Suprapubic skin (tissue), 4 donors: ENCODE data around the gene ACAT2. TPM values are rescaled to one million over a fixed set of nuclear protein-coding genes. Genes with fewer than 3 reads are reported as not detected.
"Not testable (repeated sequence)": the region's sequence is repeated elsewhere in the genome, so short reads cannot be mapped to it uniquely, and the experiment has no call there.

Experiments
- DNase-seq, 2 donors: peaks; one replicate each; pipeline ENCODE4 v3.0.0-alpha.2; 2019; ENCODE audit warnings: low spot score in 2 of 2
- H3K27ac ChIP-seq: fragments of 200-600 bp; sonication (generic); one replicate; pipeline ENCODE4 v1.5.1; 2019
- H3K27me3 ChIP-seq: fragments of 200-600 bp; sonication (generic); one replicate; pipeline ENCODE4 v1.5.1; 2019
- H3K36me3 ChIP-seq: fragments of 200-600 bp; sonication (generic); one replicate; pipeline ENCODE4 v1.5.1; 2019
- H3K4me1 ChIP-seq: fragments of 200-600 bp; sonication (generic); one replicate; pipeline ENCODE4 v1.5.1; 2019
- H3K4me3 ChIP-seq: fragments of 200-600 bp; sonication (generic); one replicate; pipeline ENCODE4 v1.5.1; 2019; ENCODE audit warnings: mild to moderate bottlenecking
- H3K9me3 ChIP-seq: fragments of 200-600 bp; sonication (generic); one replicate; pipeline ENCODE4 v1.5.1; 2019
- EP300 ChIP-seq: sonication (generic); formaldehyde crosslinking; IDR thresholded peaks from one replicate; pipeline ENCODE4 v1.6.1; 2017; ENCODE audit warnings: antibody characterized with exemption
- POLR2A ChIP-seq, 2 donors: fragments of 450-650 bp; IDR thresholded peaks; one replicate each; pipeline ENCODE4 v1.6.1; 2017; ENCODE audit warnings: antibody characterized with exemption in 2 of 2, mild to moderate bottlenecking in 2 of 2, moderate library complexity in 2 of 2
- POLR2AphosphoS5 ChIP-seq, 3 donors: sonication (generic); formaldehyde crosslinking; IDR thresholded peaks; one replicate each; pipeline ENCODE4 v1.6.1; 2017; ENCODE audit warnings: antibody characterized with exemption in 3 of 3
- WGBS: methylation state at CpG from one replicate; pipeline ENCODE4 v1.1.5; 2018; 5-methylcytosine and 5-hydroxymethylcytosine counted together
- total RNA-seq, 4 donors: library from RNA; depleted of rRNA; stranded (reverse); fragments of >200 nt; gene quantifications; one replicate each; pipeline ENCODE4 v1.1.0, GENCODE V29; 2016
- TF ChIP-seq, protein P1 (sequence below), 2 donors: fragments of 200-600 bp in 1 of 2; fragments of 450-650 bp in 1 of 2; sonication (generic) in 1 of 2; IDR thresholded peaks; one replicate each; pipeline ENCODE4 v1.5.1; 2016 to 2019; ENCODE audit warnings: antibody characterized with exemption in 2 of 2, mild to moderate bottlenecking in 1 of 2, moderate library complexity in 1 of 2

ACAT2 gene
- total RNA-seq, 4 donors from 2014 or later = 7.2 to 23.1 (median 15.6) TPM

DNA sequence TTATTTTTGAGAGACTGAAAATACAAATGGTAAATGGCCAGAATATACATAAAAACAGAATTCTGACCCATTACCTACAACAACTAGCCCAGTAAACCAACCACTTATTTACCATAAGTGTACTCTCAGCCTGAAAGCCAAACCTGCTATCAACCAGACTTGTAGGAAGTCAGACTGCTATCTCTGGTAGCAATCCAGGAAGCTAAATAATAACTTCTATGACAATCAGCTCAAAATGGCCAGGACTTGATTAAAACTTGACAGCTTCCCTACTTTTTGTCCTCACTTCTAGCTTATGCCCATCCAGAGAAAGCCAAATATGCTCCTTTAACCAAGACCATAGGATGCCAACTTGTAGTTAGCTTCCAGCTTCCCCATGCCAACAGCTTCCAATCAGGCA is 39.2 kb upstream of the ACAT2 start:
- TF ChIP-seq EP300 = no peak
- TF ChIP-seq, protein P1, sequence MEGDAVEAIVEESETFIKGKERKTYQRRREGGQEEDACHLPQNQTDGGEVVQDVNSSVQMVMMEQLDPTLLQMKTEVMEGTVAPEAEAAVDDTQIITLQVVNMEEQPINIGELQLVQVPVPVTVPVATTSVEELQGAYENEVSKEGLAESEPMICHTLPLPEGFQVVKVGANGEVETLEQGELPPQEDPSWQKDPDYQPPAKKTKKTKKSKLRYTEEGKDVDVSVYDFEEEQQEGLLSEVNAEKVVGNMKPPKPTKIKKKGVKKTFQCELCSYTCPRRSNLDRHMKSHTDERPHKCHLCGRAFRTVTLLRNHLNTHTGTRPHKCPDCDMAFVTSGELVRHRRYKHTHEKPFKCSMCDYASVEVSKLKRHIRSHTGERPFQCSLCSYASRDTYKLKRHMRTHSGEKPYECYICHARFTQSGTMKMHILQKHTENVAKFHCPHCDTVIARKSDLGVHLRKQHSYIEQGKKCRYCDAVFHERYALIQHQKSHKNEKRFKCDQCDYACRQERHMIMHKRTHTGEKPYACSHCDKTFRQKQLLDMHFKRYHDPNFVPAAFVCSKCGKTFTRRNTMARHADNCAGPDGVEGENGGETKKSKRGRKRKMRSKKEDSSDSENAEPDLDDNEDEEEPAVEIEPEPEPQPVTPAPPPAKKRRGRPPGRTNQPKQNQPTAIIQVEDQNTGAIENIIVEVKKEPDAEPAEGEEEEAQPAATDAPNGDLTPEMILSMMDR (IDR thresholded peaks at IDR 0.05) = no peak
- no peak for TF ChIP-seq POLR2A (IDR thresholded peaks at IDR 0.05)
- Histone ChIP-seq H3K4me1 (peaks cover 35% of the 10 kb centered on the region), H3K27me3 (no peaks in the 10 kb centered on the region), H3K36me3 (no peaks in the 10 kb centered on the region), H3K4me3 (no peak overlapping the region), H3K9me3 (no peaks in the 10 kb centered on the region), H3K27ac (no peak overlapping the region)
- DNase-seq = no peak

DNA sequence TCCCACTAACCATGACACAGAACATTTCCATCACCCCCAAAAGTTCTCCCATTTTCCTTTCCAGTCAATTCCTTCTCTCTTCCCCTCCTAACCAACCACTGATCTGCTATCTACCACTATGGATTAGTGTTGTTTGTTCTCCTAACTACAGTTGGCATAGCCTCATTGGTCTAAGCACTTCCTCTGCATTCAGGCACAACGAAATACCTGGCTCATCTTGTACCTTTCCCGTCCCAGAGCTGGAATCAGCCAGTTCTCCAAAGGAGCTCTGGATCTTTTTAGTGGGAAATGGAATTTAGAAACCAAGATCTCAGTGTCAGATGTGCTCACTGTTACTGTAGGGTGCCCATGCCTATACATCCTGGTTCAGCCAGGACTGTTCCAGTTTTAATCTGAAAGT is 38.6 kb upstream of the ACAT2 start:
- Histone ChIP-seq H3K4me1 (peaks cover 30% of the 10 kb centered on the region), H3K27ac (no peak overlapping the region), H3K27me3 (no peaks in the 10 kb centered on the region), H3K36me3 (no peaks in the 10 kb centered on the region), H3K9me3 (no peaks in the 10 kb centered on the region), H3K4me3 (no peak overlapping the region)
- TF ChIP-seq EP300 = no peak
- TF ChIP-seq, protein P1 (IDR thresholded peaks at IDR 0.05) = no peak
- TF ChIP-seq POLR2AphosphoS5 (IDR thresholded peaks at IDR 0.05) = no peak
- TF ChIP-seq POLR2A (IDR thresholded peaks at IDR 0.05) = no peak
- WGBS = 97% methylated on average over 2 of the region's 2 CpGs
- DNase-seq = no peak

DNA sequence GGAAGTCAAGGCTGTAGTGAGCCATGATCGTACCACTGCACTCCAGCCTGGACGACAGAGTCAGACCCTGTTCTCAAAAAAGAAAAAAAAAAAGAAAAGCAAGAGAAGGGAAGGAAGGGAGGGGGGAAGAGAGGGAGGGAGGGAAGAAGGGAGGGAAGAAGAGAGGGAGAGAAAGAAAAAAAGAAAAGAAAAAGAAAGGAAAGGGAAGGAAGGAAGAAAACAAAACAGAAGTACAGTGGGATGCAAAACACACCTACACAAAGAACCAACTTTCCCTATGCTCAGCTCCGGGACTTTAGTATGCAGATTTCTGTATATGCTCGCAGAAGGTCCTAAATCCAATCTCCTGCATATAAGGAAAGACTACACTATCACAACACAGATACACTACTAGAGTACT is 37.1 kb upstream of the ACAT2 start:
- WGBS = 92% methylated on average over 4 of the region's 4 CpGs
- TF ChIP-seq POLR2A (IDR thresholded peaks at IDR 0.05) (no peak), POLR2AphosphoS5 (IDR thresholded peaks at IDR 0.05) (no peak), EP300 (no peak)
- TF ChIP-seq, protein P1 (IDR thresholded peaks at IDR 0.05) = no peak
- H3K27ac ChIP-seq = no peak overlapping the region

DNA sequence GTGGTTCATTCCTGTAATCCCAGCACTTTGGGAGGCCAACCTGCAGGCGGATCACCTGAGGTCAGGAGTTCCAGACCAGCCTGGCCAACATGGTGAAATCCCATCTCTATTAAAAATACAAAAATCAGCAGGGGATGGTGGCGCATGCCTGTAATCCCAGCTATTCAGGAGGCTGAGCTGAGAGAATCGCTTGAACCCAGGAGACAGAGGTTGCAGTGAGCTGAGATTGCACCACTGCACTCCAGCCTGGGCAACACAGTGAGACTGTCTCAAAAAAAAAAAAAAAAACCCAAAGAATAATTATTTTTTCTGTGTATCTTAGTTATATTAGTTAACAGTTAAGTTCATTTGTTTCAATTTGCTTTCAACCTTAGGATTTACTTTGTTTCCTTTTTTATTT is 36.6 kb upstream of the ACAT2 start:
- DNase-seq, H3K4me3 ChIP-seq, H3K27ac ChIP-seq, H3K9me3 ChIP-seq, H3K27me3 ChIP-seq, H3K36me3 ChIP-seq: not testable (repeated sequence)
- H3K4me1 ChIP-seq = peaks cover 36% of the 10 kb centered on the region
- 92% methylated on average over 3 of the region's 3 CpGs for WGBS

More for the DNA sequence above, 37.1 kb upstream of the ACAT2 start:
- Histone ChIP-seq H3K4me3 (no peak overlapping the region), H3K36me3 (no peaks in the 10 kb centered on the region), H3K4me1 (peaks cover 33% of the 10 kb centered on the region), H3K9me3 (no peaks in the 10 kb centered on the region), H3K27me3 (no peaks in the 10 kb centered on the region)
- DNase-seq = no peak

DNA sequence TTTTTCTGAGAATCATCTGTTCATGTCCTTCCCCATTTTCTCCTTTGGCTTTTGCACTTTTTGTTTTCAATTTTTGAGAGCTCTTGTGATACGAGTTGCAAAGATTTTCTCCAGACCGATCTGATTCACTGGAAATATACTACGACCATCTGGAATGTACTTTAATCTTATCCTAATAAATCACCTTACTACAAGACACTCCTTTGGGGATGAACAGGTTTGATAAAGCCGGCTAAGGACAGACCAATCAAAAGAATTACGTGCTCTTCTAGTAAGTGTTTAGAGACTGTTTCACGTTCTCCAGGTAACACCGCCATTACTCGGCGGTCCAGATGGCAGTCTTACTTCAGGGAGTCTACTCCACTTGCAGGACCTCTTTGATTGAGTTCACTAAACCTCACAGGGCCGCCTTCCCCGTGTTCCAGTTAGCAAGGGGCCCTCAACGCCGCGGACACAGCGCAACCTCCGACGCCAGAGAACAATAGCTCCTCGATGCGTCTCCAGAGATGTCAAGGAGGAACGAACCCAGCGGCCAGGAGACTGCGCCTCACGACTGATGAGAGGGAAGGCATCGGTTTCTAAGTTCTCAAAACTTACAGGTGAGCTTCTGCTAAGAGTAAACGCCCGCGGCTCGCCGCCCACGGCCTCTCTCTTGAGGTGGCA is 35.5 kb upstream of the ACAT2 start:
- H3K4me1 ChIP-seq = peaks cover 46% of the 10 kb centered on the region
- TF ChIP-seq EP300 (no peak), POLR2AphosphoS5 (IDR thresholded peaks at IDR 0.05) (no peak), POLR2A (IDR thresholded peaks at IDR 0.05) (no peak)
- TF ChIP-seq, protein P1 (IDR thresholded peaks at IDR 0.05) = no peak
- no peak for DNase-seq

More for the DNA sequence above, 35.5 kb upstream of the ACAT2 start:
- Histone ChIP-seq H3K36me3 (no peaks in the 10 kb centered on the region), H3K9me3 (no peaks in the 10 kb centered on the region), H3K4me3 (peak overlapping the region; percentile 93), H3K27ac (peak overlapping the region; percentile 100), H3K27me3 (no peaks in the 10 kb centered on the region)
- 2% methylated on average over 23 of the region's 30 CpGs for WGBS
